Measurements from ENCODE around the gene CPNE7.

DNA sequence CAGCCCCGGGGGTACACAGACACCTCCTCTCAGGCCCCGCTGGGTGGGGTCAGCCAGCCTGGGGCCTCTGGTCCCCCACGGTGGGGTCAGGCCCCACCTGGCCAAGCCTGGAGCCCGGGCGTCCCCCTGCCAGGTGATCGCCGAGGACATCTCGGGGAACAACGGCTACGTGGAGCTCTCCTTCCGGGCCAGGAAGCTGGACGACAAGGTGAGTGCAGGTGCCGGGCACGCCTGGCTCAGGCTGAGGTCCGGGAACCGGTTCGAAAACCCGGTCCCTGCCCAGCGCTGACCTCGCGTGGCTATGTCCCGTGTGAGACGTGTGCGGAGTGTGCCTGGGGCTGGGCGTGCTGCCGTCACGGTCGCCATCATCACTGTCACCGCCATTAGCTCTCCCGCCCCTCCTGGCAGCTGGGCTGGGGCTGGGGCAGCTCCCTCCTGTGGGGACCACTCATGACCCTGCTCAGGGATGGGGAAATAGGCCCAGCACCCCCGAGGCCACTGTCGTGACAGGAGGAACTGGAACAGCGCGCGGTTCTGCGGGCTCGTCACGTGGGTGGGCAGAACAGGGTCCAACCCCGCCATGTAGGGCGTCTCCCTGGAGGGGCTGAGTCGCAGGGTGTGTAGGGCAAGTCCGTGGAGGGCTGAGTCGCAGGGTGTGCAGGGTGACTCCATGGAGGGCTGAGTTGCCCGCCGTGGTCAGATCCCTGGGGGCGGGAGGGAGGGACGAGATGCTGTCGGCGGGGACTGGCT is 8.5 kb downstream of the CPNE7 start:
- TF ChIP-seq CTCF (conservative IDR thresholded peaks at IDR 0.05; ENCODE audit: low read depth, low read length) (no peak), EZH2 (IDR thresholded peaks at IDR 0.05; ENCODE audit: borderline replicate concordance, low read depth, low read length, poor library complexity, severe bottlenecking) (no peak)
